CD4-positive, alpha-beta T cell treated with Interleukin-21 for 1 hour (primary cell): ENCODE results near the gene TBC1D8.

Experiments used
- DNase-seq: peaks from one replicate; pipeline ENCODE4 v3.0.0-alpha.2; 2020

The TBC1D8 gene

GRCh38 chr2:101161658-101162057 lies 10.5 kb upstream of the TBC1D8 start:
- DNase-seq, result no peak

- no peak for DNase-seq
Observed at GRCh38 chr2:101160454-101160853, 9.3 kb upstream of the TBC1D8 start.

- DNase-seq, result no peak
Observed at GRCh38 chr2:101159526-101159925, 8.3 kb upstream of the TBC1D8 start.

- DNase-seq, result no peak
Observed at GRCh38 chr2:101157272-101157671, 6.1 kb upstream of the TBC1D8 start.

GRCh38 chr2:101153787-101154186 lies 2.6 kb upstream of the TBC1D8 start:
- DNase-seq, result no peak

GRCh38 chr2:101153077-101153707 lies 2.0 kb upstream of the TBC1D8 start:
- no peak for DNase-seq

GRCh38 chr2:101152272-101153076 lies 1.3 kb upstream of the TBC1D8 start:
- DNase-seq, result peak; percentile 26

GRCh38 chr2:101151859-101152271 lies 683 bp upstream of the TBC1D8 start:
- peak; percentile 1 for DNase-seq

GRCh38 chr2:101150306-101151145 lies 656 bp downstream of the TBC1D8 start:
- DNase-seq, result no peak

- DNase-seq, result no peak
Observed at GRCh38 chr2:101149241-101150192, 1.7 kb downstream of the TBC1D8 start.

GRCh38 chr2:101148777-101149176 lies 2.4 kb downstream of the TBC1D8 start:
- DNase-seq, result no peak

GRCh38 chr2:101147971-101148370 lies 3.2 kb downstream of the TBC1D8 start:
- no peak for DNase-seq

- no peak for DNase-seq
Observed at GRCh38 chr2:101147062-101147461, 4.1 kb downstream of the TBC1D8 start.

- DNase-seq, result no peak
Observed at GRCh38 chr2:101146535-101146934, 4.6 kb downstream of the TBC1D8 start.

GRCh38 chr2:101145406-101145805 lies 5.8 kb downstream of the TBC1D8 start:
- no peak for DNase-seq

GRCh38 chr2:101142163-101142562 lies 9.0 kb downstream of the TBC1D8 start:
- DNase-seq, result no peak

GRCh38 chr2:101140978-101141655 lies 10.1 kb downstream of the TBC1D8 start:
- DNase-seq, result no peak

- no peak for DNase-seq
Observed at GRCh38 chr2:101140237-101140636, 10.9 kb downstream of the TBC1D8 start.

- DNase-seq, result no peak
Observed at GRCh38 chr2:101139495-101139894, 11.7 kb downstream of the TBC1D8 start.

GRCh38 chr2:101135412-101136296 lies 15.5 kb downstream of the TBC1D8 start:
- DNase-seq, result no peak
